Activated CD8-positive, alpha-beta memory T cell treated with anti-CD3 and anti-CD28 coated beads, Interleukin-2, amount 10 ng/mL, durations not matched to agents 7 days and 5 days (primary cell): Measurements from ENCODE around the gene COMMD1. TPM values are rescaled to one million over a fixed set of nuclear protein-coding genes. Genes with fewer than 3 reads are reported as not detected.

Experiments
- total RNA-seq, 2 experiments: library from RNA; stranded (reverse); gene quantifications; one replicate each; pipeline ENCODE4 v1.2.3, GENCODE V29; 2021

The COMMD1 gene
- total RNA-seq, 2 experiments from 2014 or later = 27.4 to 33.0 TPM

Other genes with a start within 250 kb of the COMMD1 start
- 1 to 10 TPM; 4.8 TPM for gene FAM161A, start 51.6 kb upstream of the COMMD1 start, total RNA-seq
- gene CCT4, start 17.0 kb upstream of the COMMD1 start, total RNA-seq = 100 to 1,000 TPM; 170 to 245 TPM